GM10266 (cell line): ENCODE data around the gene APOBEC2.

ENCODE experiments used
- DNase-seq: peaks from one replicate; pipeline ENCODE4 v3.0.0; 2012; ENCODE audit errors: extremely low spot score
- CTCF ChIP-seq: IDR thresholded peaks from 2 replicates; pipeline ENCODE4 v1.5.1; 2012; ENCODE audit warnings: mild to moderate bottlenecking, low read depth; ENCODE audit not compliant: control insufficient read depth, insufficient read depth; ENCODE audit errors: missing control alignments

Gene APOBEC2

GRCh38 chr6:41038205-41038604, 14.8 kb upstream of the APOBEC2 start:
- no peak for TF ChIP-seq CTCF
- DNase-seq: no peak

- peak; percentile 70 for TF ChIP-seq CTCF
- peak; percentile 75 for DNase-seq
Observed at GRCh38 chr6:41039060-41039998, 13.7 kb upstream of the APOBEC2 start, which contains the start of gene UNC5CL. Gene UNC5CL (minus strand): TSS chr6:41039221. CDS start chr6:41035074, 4,147 bp downstream.

- DNase-seq: no peak
- no peak for TF ChIP-seq CTCF
Observed at GRCh38 chr6:41040101-41040939, 12.7 kb upstream of the APOBEC2 start.

GRCh38 chr6:41040940-41041536, 12.0 kb upstream of the APOBEC2 start:
- no peak for TF ChIP-seq CTCF
- no peak for DNase-seq

GRCh38 chr6:41042226-41043055, 10.6 kb upstream of the APOBEC2 start, which contains the start of gene TSPO2:
Gene TSPO2 (plus strand): TSS chr6:41042467. CDS start chr6:41042986, 519 bp downstream.
- no peak for TF ChIP-seq CTCF
- DNase-seq: no peak

- no peak for DNase-seq
- no peak for TF ChIP-seq CTCF
Observed at GRCh38 chr6:41043151-41043550, 9.9 kb upstream of the APOBEC2 start.
